Liver (tissue), 9 donors: ENCODE results near the gene GPR176. TPM values are rescaled to one million over a fixed set of nuclear protein-coding genes. Genes with fewer than 3 reads are reported as not detected.

Experiments
- DNase-seq: peaks from one replicate; pipeline ENCODE4 v3.0.0-alpha.2; 2017; ENCODE audit warnings: low spot score
- H3K27ac ChIP-seq, 2 donors: one replicate each; pipeline ENCODE4 v1.7.0; 2013; ENCODE audit warnings: inconsistent platforms in 2 of 2, low read length in 2 of 2, control low read depth in 1 of 2, low read depth in 1 of 2, mild to moderate bottlenecking in 1 of 2
- H3K27me3 ChIP-seq, 4 donors: one replicate each; pipeline versions ENCODE4 v1.6.1 to v1.7.0; 2013; ENCODE audit warnings: low read length in 3 of 4, inconsistent platforms in 1 of 4, mild to moderate bottlenecking in 1 of 4, moderate library complexity in 1 of 4; ENCODE audit not compliant: control insufficient read depth in 4 of 4, insufficient read depth in 4 of 4
- H3K36me3 ChIP-seq, 4 donors: one replicate each; pipeline versions ENCODE4 v1.6.1 to v1.7.0; 2013; ENCODE audit warnings: low read length in 3 of 4, mild to moderate bottlenecking in 3 of 4, low read depth in 1 of 4, moderate library complexity in 1 of 4; ENCODE audit not compliant: control insufficient read depth in 4 of 4, insufficient read depth in 3 of 4
- H3K4me1 ChIP-seq, 4 donors: one replicate each; pipeline versions ENCODE4 v1.6.1 to v1.7.0; 2013; ENCODE audit warnings: low read length in 3 of 4, mild to moderate bottlenecking in 3 of 4, moderate library complexity in 1 of 4; ENCODE audit not compliant: control insufficient read depth in 4 of 4, insufficient read depth in 4 of 4
- H3K4me3 ChIP-seq, 3 donors: one replicate each; pipeline versions ENCODE4 v1.6.1 to v1.7.0; 2013; ENCODE audit warnings: low read length in 3 of 3, control low read depth in 1 of 3, low read depth in 1 of 3, mild to moderate bottlenecking in 1 of 3
- H3K9ac ChIP-seq, 2 donors: one replicate each; pipeline ENCODE4 v1.7.0; 2013; ENCODE audit warnings: low read length in 2 of 2, mild to moderate bottlenecking in 2 of 2, moderate library complexity in 2 of 2, control low read depth in 1 of 2, low read depth in 1 of 2
- H3K9me3 ChIP-seq, 4 donors: one replicate each; pipeline versions ENCODE4 v1.6.1 to v1.7.0; 2013; ENCODE audit warnings: low read length in 3 of 4; ENCODE audit not compliant: control insufficient read depth in 4 of 4
- ATF3 ChIP-seq: IDR thresholded peaks from 2 replicates; pipeline ENCODE4 v1.6.1; 2016; ENCODE audit warnings: antibody characterized with exemption
- CTCF ChIP-seq: fragments of 150-350 bp; IDR thresholded peaks from 2 replicates; pipeline ENCODE4 v1.5.1; 2017; ENCODE audit warnings: improper control_type of control experiment, low read depth, low read length; ENCODE audit not compliant: missing input control
- EGR1 ChIP-seq, 2 donors: IDR thresholded peaks; 2 replicates each; pipeline ENCODE4 v1.6.1; 2016 to 2018; ENCODE audit warnings: antibody characterized with exemption in 2 of 2, low read depth in 2 of 2
- FOXA1 ChIP-seq: IDR thresholded peaks from 2 replicates; pipeline ENCODE4 v1.6.1; 2016; ENCODE audit warnings: antibody characterized with exemption
- FOXA2 ChIP-seq: IDR thresholded peaks from 2 replicates; pipeline ENCODE4 v1.6.1; 2016; ENCODE audit warnings: antibody characterized with exemption
- GABPA ChIP-seq, 2 donors: IDR thresholded peaks in 1 of 2; conservative IDR thresholded peaks in 1 of 2; 2 replicates each; pipeline ENCODE4 v1.6.1; 2016; ENCODE audit warnings: antibody characterized with exemption in 2 of 2, mild to moderate bottlenecking in 1 of 2, moderate library complexity in 1 of 2
- HNF4A ChIP-seq, 2 donors: conservative IDR thresholded peaks; 2 replicates each; pipeline ENCODE4 v1.6.1; 2016; ENCODE audit warnings: antibody characterized with exemption in 2 of 2, mild to moderate bottlenecking in 2 of 2
- HNF4G ChIP-seq: IDR thresholded peaks from 2 replicates; pipeline ENCODE4 v1.6.1; 2016; ENCODE audit warnings: antibody characterized with exemption
- JUND ChIP-seq, 2 donors: IDR thresholded peaks; 2 replicates each; pipeline ENCODE4 v1.6.1; 2016; ENCODE audit warnings: antibody characterized with exemption in 2 of 2
- NR2F2 ChIP-seq: IDR thresholded peaks from 2 replicates; pipeline ENCODE4 v1.6.1; 2016; ENCODE audit warnings: antibody characterized with exemption
- RAD21 ChIP-seq, 2 donors: IDR thresholded peaks; 2 replicates each; pipeline ENCODE4 v1.6.1; 2016; ENCODE audit warnings: antibody characterized with exemption in 2 of 2, mild to moderate bottlenecking in 2 of 2
- RXRA ChIP-seq, 2 donors: IDR thresholded peaks; 2 replicates each; pipeline ENCODE4 v1.6.1; 2017 to 2018; ENCODE audit warnings: antibody characterized with exemption in 2 of 2, mild to moderate bottlenecking in 1 of 2
- SP1 ChIP-seq: IDR thresholded peaks from 2 replicates; pipeline ENCODE4 v1.6.1; 2018; ENCODE audit warnings: antibody characterized with exemption, mild to moderate bottlenecking
- TAF1 ChIP-seq: conservative IDR thresholded peaks from 2 replicates; pipeline ENCODE4 v1.6.1; 2016; ENCODE audit warnings: antibody characterized with exemption, mild to moderate bottlenecking
- YY1 ChIP-seq: IDR thresholded peaks from 2 replicates; pipeline ENCODE4 v1.6.1; 2016; ENCODE audit warnings: antibody characterized with exemption, mild to moderate bottlenecking
- ZBTB33 ChIP-seq: IDR thresholded peaks from 2 replicates; pipeline ENCODE4 v1.6.1; 2016; ENCODE audit warnings: antibody characterized with exemption
- WGBS: extraction: QIAGEN DNeasy Blood & Tissue Kit; methylation state at CpG from one replicate; pipeline ENCODE4 v1.1.7; 2013; 5-methylcytosine and 5-hydroxymethylcytosine counted together
- polyA plus RNA-seq, 2 donors: library from polyadenylated mRNA; stranded (reverse) in 1 of 2; unstranded in 1 of 2; fragments of 200-250 nt in 1 of 2; fragments of >200 nt in 1 of 2; fragmentation: Nextera tagmentation in 1 of 2; extraction: Ambion mirVana in 1 of 2; gene quantifications; one replicate each; pipeline versions ENCODE4 v1.2.1 to v1.2.3, GENCODE V29; 2013 to 2015
- total RNA-seq, 2 donors: library from RNA; depleted of rRNA; stranded (reverse); fragments of >200 nt; gene quantifications; one replicate each; pipeline ENCODE4 v1.2.3, GENCODE V29; 2014
- TF ChIP-seq, protein P1 (sequence below): IDR thresholded peaks from 2 replicates; pipeline ENCODE4 v1.6.1; 2016; ENCODE audit warnings: antibody characterized with exemption, mild to moderate bottlenecking
- TF ChIP-seq, protein P2 (sequence below): IDR thresholded peaks from 2 replicates; pipeline ENCODE4 v1.6.1; 2016; ENCODE audit warnings: antibody characterized with exemption
- donor health status: healthy.
- donor health status: healthy.
- donor health status: healthy.
- donor health status: healthy.
- donor health status: healthy.

The GPR176 gene
- total and polyA plus RNA-seq, 4 donors, result 0.44 to 1.7 (median 1.4) TPM

DNA sequence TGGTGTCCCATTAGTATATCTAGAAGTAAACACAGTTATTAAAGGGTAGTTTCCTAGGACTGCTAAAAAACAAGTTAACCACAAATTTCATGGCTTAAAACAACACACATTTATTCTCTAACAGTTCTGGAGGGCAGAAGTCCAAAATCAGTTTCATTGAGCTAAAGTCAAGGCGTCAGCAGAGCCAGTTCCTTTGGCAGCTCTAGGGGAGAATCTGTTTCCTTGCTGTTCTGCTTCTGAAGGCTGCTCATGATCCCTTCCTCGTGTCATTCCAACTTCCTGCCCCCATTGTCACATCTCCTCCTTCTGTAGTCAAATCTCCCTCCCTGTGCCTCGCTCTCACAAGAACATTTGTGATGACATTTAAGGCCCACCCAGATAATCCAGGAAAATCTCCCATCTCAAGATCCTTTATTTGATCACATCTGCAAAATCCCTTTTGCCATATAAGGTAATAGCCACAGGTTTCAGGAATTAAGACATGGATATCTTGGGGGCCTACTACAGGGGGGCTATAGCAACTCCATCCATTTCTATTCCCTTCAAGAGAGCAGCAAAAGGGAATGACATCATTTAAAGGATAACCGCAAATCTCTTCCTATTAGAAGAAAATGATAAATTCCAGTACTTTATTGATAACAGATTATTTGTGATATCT, 50.1 kb downstream of the GPR176 start:
- Histone ChIP-seq H3K9me3 (no peaks in the 10 kb centered on the region), H3K9ac (no peak overlapping the region), H3K4me1 (no peaks in the 10 kb centered on the region), H3K36me3 (no peaks in the 10 kb centered on the region), H3K27ac (no peak overlapping the region), H3K27me3 (no peaks in the 10 kb centered on the region), H3K4me3 (no peak overlapping the region)
- no peak for DNase-seq
- whole genome bisulfite sequencing, result 75% methylated on average over 4 of the region's 4 CpGs
- TF ChIP-seq HNF4G (no peak), SP1 (no peak), RXRA (IDR thresholded peaks at IDR 0.05) (no peak), RAD21 (IDR thresholded peaks at IDR 0.05) (no peak), ATF3 (no peak), NR2F2 (no peak), TAF1 (no peak), EGR1 (IDR thresholded peaks at IDR 0.05; ENCODE audit: low read depth in 2 of 2) (no peak), YY1 (no peak), HNF4A (conservative IDR thresholded peaks at IDR 0.05) (no peak), FOXA1 (no peak), GABPA (IDR thresholded peaks at IDR 0.05 in 1 of 2, conservative IDR thresholded peaks at IDR 0.05 in 1 of 2) (no peak), ZBTB33 (no peak), JUND (IDR thresholded peaks at IDR 0.05) (no peak), FOXA2 (no peak)
- TF ChIP-seq, protein P1, sequence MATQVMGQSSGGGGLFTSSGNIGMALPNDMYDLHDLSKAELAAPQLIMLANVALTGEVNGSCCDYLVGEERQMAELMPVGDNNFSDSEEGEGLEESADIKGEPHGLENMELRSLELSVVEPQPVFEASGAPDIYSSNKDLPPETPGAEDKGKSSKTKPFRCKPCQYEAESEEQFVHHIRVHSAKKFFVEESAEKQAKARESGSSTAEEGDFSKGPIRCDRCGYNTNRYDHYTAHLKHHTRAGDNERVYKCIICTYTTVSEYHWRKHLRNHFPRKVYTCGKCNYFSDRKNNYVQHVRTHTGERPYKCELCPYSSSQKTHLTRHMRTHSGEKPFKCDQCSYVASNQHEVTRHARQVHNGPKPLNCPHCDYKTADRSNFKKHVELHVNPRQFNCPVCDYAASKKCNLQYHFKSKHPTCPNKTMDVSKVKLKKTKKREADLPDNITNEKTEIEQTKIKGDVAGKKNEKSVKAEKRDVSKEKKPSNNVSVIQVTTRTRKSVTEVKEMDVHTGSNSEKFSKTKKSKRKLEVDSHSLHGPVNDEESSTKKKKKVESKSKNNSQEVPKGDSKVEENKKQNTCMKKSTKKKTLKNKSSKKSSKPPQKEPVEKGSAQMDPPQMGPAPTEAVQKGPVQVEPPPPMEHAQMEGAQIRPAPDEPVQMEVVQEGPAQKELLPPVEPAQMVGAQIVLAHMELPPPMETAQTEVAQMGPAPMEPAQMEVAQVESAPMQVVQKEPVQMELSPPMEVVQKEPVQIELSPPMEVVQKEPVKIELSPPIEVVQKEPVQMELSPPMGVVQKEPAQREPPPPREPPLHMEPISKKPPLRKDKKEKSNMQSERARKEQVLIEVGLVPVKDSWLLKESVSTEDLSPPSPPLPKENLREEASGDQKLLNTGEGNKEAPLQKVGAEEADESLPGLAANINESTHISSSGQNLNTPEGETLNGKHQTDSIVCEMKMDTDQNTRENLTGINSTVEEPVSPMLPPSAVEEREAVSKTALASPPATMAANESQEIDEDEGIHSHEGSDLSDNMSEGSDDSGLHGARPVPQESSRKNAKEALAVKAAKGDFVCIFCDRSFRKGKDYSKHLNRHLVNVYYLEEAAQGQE, result no peak
- TF ChIP-seq, protein P2, sequence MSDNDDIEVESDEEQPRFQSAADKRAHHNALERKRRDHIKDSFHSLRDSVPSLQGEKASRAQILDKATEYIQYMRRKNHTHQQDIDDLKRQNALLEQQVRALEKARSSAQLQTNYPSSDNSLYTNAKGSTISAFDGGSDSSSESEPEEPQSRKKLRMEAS, result no peak

GRCh38 chr15:39869254-39869653, 50.8 kb downstream of the GPR176 start:
- H3K9me3 ChIP-seq, result no peaks in the 10 kb centered on the region
- no peak for TF ChIP-seq RXRA (IDR thresholded peaks at IDR 0.05)
- TF ChIP-seq FOXA1, result no peak
- no peak for TF ChIP-seq NR2F2
- TF ChIP-seq YY1, result no peak
- no peak for TF ChIP-seq GABPA (IDR thresholded peaks at IDR 0.05 in 1 of 2, conservative IDR thresholded peaks at IDR 0.05 in 1 of 2)
- TF ChIP-seq HNF4G, result no peak
- no peak for TF ChIP-seq TAF1
- TF ChIP-seq JUND (IDR thresholded peaks at IDR 0.05), result no peak
- TF ChIP-seq ZBTB33, result no peak
- no peak for TF ChIP-seq ATF3
- TF ChIP-seq FOXA2, result no peak
- TF ChIP-seq CTCF, result no peak

More at GRCh38 chr15:39869254-39869653, 50.8 kb downstream of the GPR176 start:
- Histone ChIP-seq H3K4me3 (no peak overlapping the region), H3K27me3 (no peaks in the 10 kb centered on the region), H3K27ac (no peak overlapping the region), H3K9ac (no peak overlapping the region), H3K36me3 (no peaks in the 10 kb centered on the region), H3K4me1 (no peaks in the 10 kb centered on the region)
- DNase-seq, result no peak
- 83% methylated on average over 4 of the region's 4 CpGs for WGBS
